Measurements from ENCODE around the gene PNKP. TPM values are rescaled to one million over a fixed set of nuclear protein-coding genes. Genes with fewer than 3 reads are reported as not detected.
A peak's percentile ranks its signal among the peaks of the same experiment; 100 is the strongest.

Gene PNKP
- total RNA-seq (100 to 1,000 TPM; 141 to 174 (median 154) TPM), polyA plus RNA-seq (10 to 100 TPM; 19.4 to 24.8 TPM), total RNA-seq (119 reads per million, percentile 87 among the genes with 10 or more reads in this experiment)

DNA sequence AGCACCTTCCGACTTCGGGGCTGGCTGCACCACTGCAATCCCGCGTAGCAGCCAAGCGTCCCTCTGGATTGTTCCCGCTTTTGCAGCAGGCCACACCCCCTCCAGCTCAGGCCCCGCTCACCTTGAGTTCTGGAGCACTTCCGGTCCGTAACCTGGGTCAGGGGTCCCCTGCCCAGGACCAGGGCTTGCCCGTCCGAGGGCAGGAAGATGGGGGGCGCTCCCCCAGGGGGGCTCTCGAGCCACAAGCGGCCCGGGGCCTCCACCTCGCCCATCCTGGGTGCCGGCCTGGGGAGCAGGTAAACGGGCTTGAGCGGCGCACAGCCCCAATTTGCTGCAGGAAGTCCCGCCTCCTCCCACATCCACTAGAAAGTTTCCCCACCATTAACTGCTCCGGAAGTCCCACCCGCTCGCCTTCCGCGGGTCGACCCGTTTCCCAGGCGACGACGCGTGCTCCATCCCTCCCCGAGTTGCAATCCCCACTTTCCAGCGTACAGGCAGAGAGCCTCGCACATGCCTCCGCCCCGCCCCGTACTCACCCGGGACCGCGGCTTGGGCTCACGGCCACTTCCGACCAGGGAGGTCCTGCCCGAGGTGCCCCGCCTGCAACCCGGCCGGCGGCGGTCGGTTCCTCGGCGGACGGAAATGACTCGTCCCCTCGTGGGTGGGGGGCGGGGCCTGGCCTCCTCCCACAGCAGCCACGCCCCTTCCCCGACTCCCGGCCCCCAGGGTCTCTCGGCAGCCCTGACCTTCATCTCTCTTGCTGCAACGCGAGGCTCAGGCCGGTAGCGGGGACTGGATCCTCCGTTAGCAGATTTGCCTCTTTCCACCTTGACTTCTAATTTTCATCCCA, at the start of gene PNKP:
Gene PNKP (minus strand): TSS at position 644 of the 850 bp plus-strand sequence. CDS start 372 bp downstream, at position 272.
- Histone ChIP-seq H3K36me3 (ENCODE audit: control insufficient read depth in 2 of 3, insufficient read depth in 3 of 3, low read length in 3 of 3) (peaks cover 0 to 28% (median 0%) of the 10 kb centered on the region in 3 experiments), H3K27ac (ENCODE audit: low read depth, low read length) (peak within 1 kb of the TSS; percentile 85), H3K4me3 (ENCODE audit: low read length) (peak within 1 kb of the TSS; percentile 93), H3K9me3 (ENCODE audit: control insufficient read depth in 2 of 3, low read length in 3 of 3) (no peaks in the 10 kb centered on the region), H3K4me1 (ENCODE audit: control insufficient read depth in 2 of 2, insufficient read depth in 2 of 2, low read length in 2 of 2) (peaks cover 31 to 38% of the 10 kb centered on the region in 2 donors), H3K27me3 (ENCODE audit: control insufficient read depth in 2 of 2, insufficient read depth in 2 of 2, low read length in 2 of 2) (no peaks in the 10 kb centered on the region)
- CTCF ChIA-PET = interaction anchor here (0.7 kb wide), 1 partner anchor 204 kb away, joined by 4 read pairs; no protein-coding TSS in a partner anchor
- Mint-ChIP-seq H3K4me1 (peaks cover 30 to 56% (median 48%) of the 10 kb centered on the region in 7 donors), H3K4me3 (peak within 1 kb of the TSS in 1 of 10 donors; percentile 100), H3K27ac (peak within 1 kb of the TSS in 4 of 9 donors; percentile 94 to 99 (median 97)), H3K27me3 (no peaks in the 10 kb centered on the region), H3K9me3 (peaks cover 0 to 1% (median 0%) of the 10 kb centered on the region in 11 donors), H3K36me3 (peaks cover 0 to 23% (median 4%) of the 10 kb centered on the region in 5 donors)
- intact Hi-C loops (cut with micrococcal nuclease) = loop anchor here (1.0 to 10.0 kb wide), 13 partner anchors 9 to 1545 kb away; partner anchors contain the start of genes MED25 (in 2 of the 2), VRK3 (in 2 of the 2), CD37 (in 1 of the 2) and CYTH2 (in 1 of the 2)
- POLR2A ChIA-PET = interaction anchor here (0.9 to 3.7 kb wide), 12 partner anchors 8 to 65 kb away, joined by 3 to 47 read pairs (median 4); partner anchors contain the start of genes AKT1S1, FUZ, PTOV1 and TBC1D17
- ATAC-seq (peak; percentile 69), DNase-seq (peak; percentile 79 to 92 (median 84))

DNA sequence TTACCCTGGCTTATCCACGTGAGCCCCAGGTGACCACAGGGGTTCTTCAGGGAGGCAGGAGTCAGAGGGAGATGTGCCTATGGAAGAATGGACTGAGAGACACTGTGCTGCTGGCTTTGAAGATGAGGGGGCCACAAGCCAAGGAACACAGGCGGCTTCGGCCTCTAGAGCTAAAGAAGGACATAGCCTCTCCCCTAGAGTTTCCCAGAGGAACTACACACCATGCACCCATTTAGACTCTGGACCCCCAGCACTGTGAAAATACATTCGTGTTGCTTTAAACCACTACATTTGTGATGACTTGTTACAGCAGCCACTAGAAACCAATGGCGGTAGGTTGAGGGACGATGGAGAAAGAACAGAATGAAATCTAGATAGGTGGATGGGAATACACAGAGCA, 47.9 kb upstream of the PNKP start:
- Mint-ChIP-seq H3K27ac (peak overlapping the region in 6 of 9 donors; percentile 1 to 78 (median 56)), H3K36me3 (peaks cover 0 to 38% (median 23%) of the 10 kb centered on the region in 5 donors), H3K27me3 (no peaks in the 10 kb centered on the region), H3K9me3 (no peaks in the 10 kb centered on the region), H3K4me1 (peaks cover 28 to 43% (median 37%) of the 10 kb centered on the region in 7 donors), H3K4me3 (no peak overlapping the region)
- ATAC-seq (no peak), DNase-seq (no peak)
- Histone ChIP-seq H3K4me3 (ENCODE audit: low read length) (no peak overlapping the region), H3K4me1 (ENCODE audit: control insufficient read depth in 2 of 2, insufficient read depth in 2 of 2, low read length in 2 of 2) (no peaks in the 10 kb centered on the region), H3K27ac (ENCODE audit: low read depth, low read length) (no peak overlapping the region), H3K36me3 (ENCODE audit: control insufficient read depth in 2 of 3, insufficient read depth in 3 of 3, low read length in 3 of 3) (peaks cover 0 to 54% (median 6%) of the 10 kb centered on the region in 3 experiments), H3K9me3 (ENCODE audit: control insufficient read depth in 2 of 3, low read length in 3 of 3) (no peaks in the 10 kb centered on the region), H3K27me3 (ENCODE audit: control insufficient read depth in 2 of 2, insufficient read depth in 2 of 2, low read length in 2 of 2) (no peaks in the 10 kb centered on the region)
- POLR2A ChIA-PET = no interaction called here
- CTCF ChIA-PET = no interaction called here
- intact Hi-C loops (cut with micrococcal nuclease) = no loop called here

DNA sequence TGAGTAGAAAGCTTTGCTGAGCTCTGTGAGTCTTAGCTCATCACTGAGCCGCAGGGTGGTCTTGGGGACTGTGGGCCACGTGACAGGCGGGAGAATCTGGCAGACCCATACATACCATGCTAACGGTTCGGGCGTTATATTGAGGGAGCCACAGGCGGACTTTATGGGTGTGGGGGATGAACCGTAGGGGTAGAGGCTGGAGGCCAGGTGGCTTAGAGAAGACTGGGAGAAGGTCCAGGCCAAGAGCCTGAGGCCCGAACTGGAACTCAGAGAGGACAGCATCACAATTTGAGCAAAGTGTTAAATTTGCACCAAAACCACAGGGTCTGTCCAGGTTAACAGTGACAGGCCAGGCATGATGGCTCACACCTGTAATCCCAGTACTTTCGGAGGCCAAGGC, 46.3 kb upstream of the PNKP start:
- Histone ChIP-seq H3K27me3 (ENCODE audit: control insufficient read depth in 2 of 2, insufficient read depth in 2 of 2, low read length in 2 of 2) (no peaks in the 10 kb centered on the region), H3K9me3 (ENCODE audit: control insufficient read depth in 2 of 3, low read length in 3 of 3) (no peaks in the 10 kb centered on the region), H3K4me3 (ENCODE audit: low read length) (no peak overlapping the region), H3K27ac (ENCODE audit: low read depth, low read length) (no peak overlapping the region), H3K36me3 (ENCODE audit: control insufficient read depth in 2 of 3, insufficient read depth in 3 of 3, low read length in 3 of 3) (peaks cover 0 to 66% (median 6%) of the 10 kb centered on the region in 3 experiments), H3K4me1 (ENCODE audit: control insufficient read depth in 2 of 2, insufficient read depth in 2 of 2, low read length in 2 of 2) (no peaks in the 10 kb centered on the region)
- intact Hi-C loops (cut with micrococcal nuclease) = no loop called here
- ChIA-PET CTCF (no interaction called here), POLR2A (no interaction called here)
- Mint-ChIP-seq H3K36me3 (peaks cover 0 to 38% (median 23%) of the 10 kb centered on the region in 5 donors), H3K9me3 (no peaks in the 10 kb centered on the region), H3K27me3 (no peaks in the 10 kb centered on the region), H3K4me3 (no peak overlapping the region), H3K27ac (peak overlapping the region in 2 of 9 donors; percentile 45 to 50), H3K4me1 (peaks cover 26 to 39% (median 31%) of the 10 kb centered on the region in 7 donors)
- ATAC-seq (no peak), DNase-seq (no peak)

- Histone ChIP-seq H3K27me3 (ENCODE audit: control insufficient read depth in 2 of 2, insufficient read depth in 2 of 2, low read length in 2 of 2) (no peaks in the 10 kb centered on the region), H3K4me3 (ENCODE audit: low read length) (no peak overlapping the region), H3K27ac (ENCODE audit: low read depth, low read length) (no peak overlapping the region), H3K4me1 (ENCODE audit: control insufficient read depth in 2 of 2, insufficient read depth in 2 of 2, low read length in 2 of 2) (no peaks in the 10 kb centered on the region), H3K36me3 (ENCODE audit: control insufficient read depth in 2 of 3, insufficient read depth in 3 of 3, low read length in 3 of 3) (peaks cover 0 to 68% (median 1%) of the 10 kb centered on the region in 3 experiments), H3K9me3 (ENCODE audit: control insufficient read depth in 2 of 3, low read length in 3 of 3) (no peaks in the 10 kb centered on the region)
- Mint-ChIP-seq H3K27me3 (no peaks in the 10 kb centered on the region), H3K27ac (peak overlapping the region in 4 of 9 donors; percentile 45 to 61 (median 53)), H3K9me3 (no peaks in the 10 kb centered on the region), H3K4me1 (peaks cover 23 to 43% (median 28%) of the 10 kb centered on the region in 7 donors), H3K4me3 (no peak overlapping the region), H3K36me3 (peaks cover 0 to 39% (median 23%) of the 10 kb centered on the region in 5 donors)
- intact Hi-C loops (cut with micrococcal nuclease) = no loop called here
- ATAC-seq (no peak), DNase-seq (no peak)
- CTCF ChIA-PET = no interaction called here
- POLR2A ChIA-PET = no interaction called here
Observed at GRCh38 chr19:49912965-49913685, 45.7 kb upstream of the PNKP start.

DNA sequence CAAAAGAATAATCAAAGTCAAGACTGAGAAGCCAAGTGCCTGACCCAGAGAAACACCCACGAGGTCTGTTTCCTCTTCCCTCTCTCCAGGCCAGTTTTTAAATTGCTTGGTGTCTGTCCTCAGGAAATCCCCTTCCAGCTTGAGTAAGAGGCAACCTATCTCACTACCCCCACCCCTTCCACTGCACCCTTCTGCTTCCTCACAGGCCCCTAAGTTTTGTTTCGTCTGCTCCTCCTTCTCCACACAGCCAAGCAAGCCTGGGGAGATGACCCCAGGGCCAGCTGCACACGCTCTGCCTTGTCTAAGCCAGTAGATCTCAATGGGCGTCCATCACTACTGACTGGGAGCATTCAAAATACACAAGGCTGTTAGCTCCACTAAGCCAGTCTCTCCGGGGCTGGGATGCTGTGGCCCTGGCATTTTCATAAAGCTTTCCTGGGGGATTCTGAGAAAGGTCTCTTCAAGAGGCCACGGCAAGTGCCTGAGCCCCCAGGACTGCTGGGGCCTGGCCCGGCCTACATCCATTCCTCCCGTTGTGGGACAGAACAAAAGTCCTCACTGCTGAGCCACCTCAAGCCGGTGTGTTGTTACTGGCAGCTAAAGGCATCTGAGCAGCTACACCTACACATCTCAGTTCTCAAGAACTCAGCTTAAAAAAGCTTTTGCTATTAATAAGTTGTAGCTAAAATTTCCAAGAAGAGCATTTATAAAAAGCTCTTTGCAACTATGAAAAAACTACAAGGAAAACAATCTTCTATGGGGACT, 44.2 kb upstream of the PNKP start:
- intact Hi-C loops (cut with micrococcal nuclease) = loop anchor here in 1 of 2 donors (2.0 kb wide), 1 partner anchor 15 kb away; the partner anchor contains the start of gene IL4I1
- no peaks in the 10 kb centered on the region for H3K9me3 Mint-ChIP-seq
- POLR2A ChIA-PET = interaction anchor here (0.7 to 0.8 kb wide), 2 partner anchors 17 to 75 kb away, joined by 3 to 5 read pairs; no protein-coding TSS in a partner anchor

More for the DNA sequence above, 44.2 kb upstream of the PNKP start:
- Mint-ChIP-seq H3K27ac (peak overlapping the region; percentile 45 to 91 (median 79)), H3K4me3 (peak overlapping the region in 1 of 10 donors; percentile 65), H3K4me1 (peaks cover 16 to 53% (median 22%) of the 10 kb centered on the region in 7 donors), H3K36me3 (peaks cover 0 to 39% (median 20%) of the 10 kb centered on the region in 5 donors), H3K27me3 (no peaks in the 10 kb centered on the region)
- CTCF ChIA-PET = interaction anchor here (0.6 kb wide), 1 partner anchor 441 kb away, joined by 5 read pairs; no protein-coding TSS in a partner anchor
- Histone ChIP-seq H3K9me3 (ENCODE audit: control insufficient read depth in 2 of 3, low read length in 3 of 3) (no peaks in the 10 kb centered on the region), H3K27ac (ENCODE audit: low read depth, low read length) (peak overlapping the region; percentile 47), H3K4me1 (ENCODE audit: control insufficient read depth in 2 of 2, insufficient read depth in 2 of 2, low read length in 2 of 2) (no peaks in the 10 kb centered on the region), H3K4me3 (ENCODE audit: low read length) (no peak overlapping the region), H3K27me3 (ENCODE audit: control insufficient read depth in 2 of 2, insufficient read depth in 2 of 2, low read length in 2 of 2) (no peaks in the 10 kb centered on the region), H3K36me3 (ENCODE audit: control insufficient read depth in 2 of 3, insufficient read depth in 3 of 3, low read length in 3 of 3) (peaks cover 0 to 69% (median 0%) of the 10 kb centered on the region in 3 experiments)
- peak in 1 of 9 donors; percentile 36 for DNase-seq
- peak; percentile 89 for ATAC-seq
